A549 (cell line): ENCODE results near the gene TMIGD3.

Experiments
- FOSL2 ChIP-seq, 2 experiments: fragments of 450-650 bp in 1 of 2; fragments of >200 bp in 1 of 2; sonication (Bioruptor Twin) in 1 of 2; formaldehyde crosslinking; IDR thresholded peaks; 2 replicates each; pipeline versions ENCODE4 v1.5.0 to v1.6.1; 2016 to 2020; ENCODE audit warnings: mild to moderate bottlenecking in 1 of 2, moderate library complexity in 1 of 2
- NPAS2 ChIP-seq: fragments of 250-450 bp; sonication (Bioruptor Pico); IDR thresholded peaks from 2 replicates; pipeline ENCODE4 v1.8.0; 2022; ENCODE audit warnings: mild to moderate bottlenecking, moderate library complexity, borderline replicate concordance
- NR3C1 ChIP-seq: fragments of >200 bp; sonication (Bioruptor Twin); formaldehyde crosslinking; IDR thresholded peaks from 3 replicates; pipeline ENCODE4 v1.6.1; 2017
- POLR2A ChIP-seq: IDR thresholded peaks from 2 replicates; pipeline ENCODE4 v1.6.1; 2012; ENCODE audit warnings: mild to moderate bottlenecking, low read length
- RAD21 ChIP-seq, 2 experiments: fragments of >200 bp in 1 of 2; sonication (Bioruptor Twin) in 1 of 2; formaldehyde crosslinking in 1 of 2; IDR thresholded peaks in 1 of 2; conservative IDR thresholded peaks in 1 of 2; 2 replicates in 1 of 2; 3 replicates in 1 of 2; pipeline ENCODE4 v1.6.1; 2012 to 2018; ENCODE audit warnings: inconsistent platforms in 1 of 2
- RFX5 ChIP-seq: fragments of 450-650 bp; IDR thresholded peaks from 2 replicates; pipeline ENCODE4 v1.7.1; 2014; ENCODE audit warnings: antibody characterized with exemption, mild to moderate bottlenecking, moderate library complexity
- SMC3 ChIP-seq: fragments of >200 bp; sonication (Bioruptor Twin); formaldehyde crosslinking; IDR thresholded peaks from 3 replicates; pipeline ENCODE4 v1.6.1; 2018; ENCODE audit warnings: inconsistent platforms
- ZFP36 ChIP-seq: fragments of 450-650 bp; IDR thresholded peaks from 2 replicates; pipeline ENCODE4 v1.6.1; 2014; ENCODE audit warnings: borderline replicate concordance; ENCODE audit not compliant: partially characterized antibody
- TF ChIP-seq, protein P1 (sequence below): IDR thresholded peaks from 2 replicates; pipeline ENCODE4 v1.6.1; 2012
- TF ChIP-seq, protein P2 (sequence below): fragments of >200 bp; sonication (Bioruptor Twin); formaldehyde crosslinking; IDR thresholded peaks from 3 replicates; pipeline ENCODE4 v1.5.1; 2016
- TF ChIP-seq, protein P3 (sequence below): IDR thresholded peaks from 2 replicates; pipeline ENCODE4 v1.6.1; 2012
- TF ChIP-seq, protein P4 (sequence below): fragments of 250-450 bp; sonication (Bioruptor Pico); IDR thresholded peaks from 2 replicates; pipeline ENCODE4 v1.5.0; 2021; ENCODE audit warnings: mild to moderate bottlenecking, moderate library complexity, borderline replicate concordance

DNA sequence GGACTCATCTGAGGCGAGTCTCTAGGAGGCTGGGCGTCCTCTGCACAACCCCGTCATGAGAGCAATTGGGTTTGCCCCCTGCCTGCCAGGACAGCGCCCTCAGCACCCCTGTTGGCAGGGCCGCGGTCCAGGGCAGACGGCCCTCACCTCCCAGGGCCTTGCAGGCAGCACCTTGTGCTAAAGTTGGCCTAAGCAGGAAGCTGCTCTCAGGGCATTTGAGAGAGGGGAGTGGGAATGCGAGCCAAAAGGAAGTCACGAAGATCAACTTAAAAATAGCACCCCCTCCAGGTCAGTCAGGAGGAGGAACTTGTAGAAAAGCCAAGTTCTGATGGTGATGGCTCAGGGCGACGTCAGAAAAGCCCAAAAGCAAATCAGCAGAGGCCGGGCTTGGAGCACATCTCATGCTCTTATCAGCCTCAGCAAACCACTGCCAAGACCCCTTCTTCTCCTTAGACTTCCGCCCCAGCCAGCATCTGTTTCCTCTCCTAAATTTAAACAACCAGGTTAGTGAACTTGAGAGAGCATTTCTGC is 12.6 kb upstream of the TMIGD3 start:
- TF ChIP-seq, protein P1, sequence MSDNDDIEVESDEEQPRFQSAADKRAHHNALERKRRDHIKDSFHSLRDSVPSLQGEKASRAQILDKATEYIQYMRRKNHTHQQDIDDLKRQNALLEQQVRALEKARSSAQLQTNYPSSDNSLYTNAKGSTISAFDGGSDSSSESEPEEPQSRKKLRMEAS: no peak
- TF ChIP-seq RFX5 (no peak), NR3C1 (no peak), POLR2A (no peak), ZFP36 (no peak), RAD21 (conservative IDR thresholded peaks at IDR 0.05 in 1 of 2, IDR thresholded peaks at IDR 0.05 in 1 of 2) (no peak), SMC3 (no peak), FOSL2 (IDR thresholded peaks at IDR 0.05) (no peak), FOSL2 (CRISPR knock-in tag; IDR thresholded peaks at IDR 0.05) (no peak), NPAS2 (no peak)
- TF ChIP-seq, protein P2, sequence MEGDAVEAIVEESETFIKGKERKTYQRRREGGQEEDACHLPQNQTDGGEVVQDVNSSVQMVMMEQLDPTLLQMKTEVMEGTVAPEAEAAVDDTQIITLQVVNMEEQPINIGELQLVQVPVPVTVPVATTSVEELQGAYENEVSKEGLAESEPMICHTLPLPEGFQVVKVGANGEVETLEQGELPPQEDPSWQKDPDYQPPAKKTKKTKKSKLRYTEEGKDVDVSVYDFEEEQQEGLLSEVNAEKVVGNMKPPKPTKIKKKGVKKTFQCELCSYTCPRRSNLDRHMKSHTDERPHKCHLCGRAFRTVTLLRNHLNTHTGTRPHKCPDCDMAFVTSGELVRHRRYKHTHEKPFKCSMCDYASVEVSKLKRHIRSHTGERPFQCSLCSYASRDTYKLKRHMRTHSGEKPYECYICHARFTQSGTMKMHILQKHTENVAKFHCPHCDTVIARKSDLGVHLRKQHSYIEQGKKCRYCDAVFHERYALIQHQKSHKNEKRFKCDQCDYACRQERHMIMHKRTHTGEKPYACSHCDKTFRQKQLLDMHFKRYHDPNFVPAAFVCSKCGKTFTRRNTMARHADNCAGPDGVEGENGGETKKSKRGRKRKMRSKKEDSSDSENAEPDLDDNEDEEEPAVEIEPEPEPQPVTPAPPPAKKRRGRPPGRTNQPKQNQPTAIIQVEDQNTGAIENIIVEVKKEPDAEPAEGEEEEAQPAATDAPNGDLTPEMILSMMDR: no peak
- TF ChIP-seq, protein P3, sequence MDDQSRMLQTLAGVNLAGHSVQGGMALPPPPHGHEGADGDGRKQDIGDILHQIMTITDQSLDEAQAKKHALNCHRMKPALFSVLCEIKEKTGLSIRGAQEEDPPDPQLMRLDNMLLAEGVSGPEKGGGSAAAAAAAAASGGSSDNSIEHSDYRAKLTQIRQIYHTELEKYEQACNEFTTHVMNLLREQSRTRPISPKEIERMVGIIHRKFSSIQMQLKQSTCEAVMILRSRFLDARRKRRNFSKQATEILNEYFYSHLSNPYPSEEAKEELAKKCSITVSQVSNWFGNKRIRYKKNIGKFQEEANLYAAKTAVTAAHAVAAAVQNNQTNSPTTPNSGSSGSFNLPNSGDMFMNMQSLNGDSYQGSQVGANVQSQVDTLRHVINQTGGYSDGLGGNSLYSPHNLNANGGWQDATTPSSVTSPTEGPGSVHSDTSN: no peak
- TF ChIP-seq, protein P4, sequence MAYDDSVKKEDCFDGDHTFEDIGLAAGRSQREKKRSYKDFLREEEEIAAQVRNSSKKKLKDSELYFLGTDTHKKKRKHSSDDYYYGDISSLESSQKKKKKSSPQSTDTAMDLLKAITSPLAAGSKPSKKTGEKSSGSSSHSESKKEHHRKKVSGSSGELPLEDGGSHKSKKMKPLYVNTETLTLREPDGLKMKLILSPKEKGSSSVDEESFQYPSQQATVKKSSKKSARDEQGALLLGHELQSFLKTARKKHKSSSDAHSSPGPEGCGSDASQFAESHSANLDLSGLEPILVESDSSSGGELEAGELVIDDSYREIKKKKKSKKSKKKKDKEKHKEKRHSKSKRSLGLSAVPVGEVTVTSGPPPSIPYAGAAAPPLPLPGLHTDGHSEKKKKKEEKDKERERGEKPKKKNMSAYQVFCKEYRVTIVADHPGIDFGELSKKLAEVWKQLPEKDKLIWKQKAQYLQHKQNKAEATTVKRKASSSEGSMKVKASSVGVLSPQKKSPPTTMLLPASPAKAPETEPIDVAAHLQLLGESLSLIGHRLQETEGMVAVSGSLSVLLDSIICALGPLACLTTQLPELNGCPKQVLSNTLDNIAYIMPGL (CRISPR knock-in tag): no peak
